Right ventricle myocardium inferior (tissue), 1 donor: ENCODE results near the gene PRND. TPM values are rescaled to one million over a fixed set of nuclear protein-coding genes. Genes with fewer than 3 reads are reported as not detected.
"Not testable (repeated sequence)": the region's sequence is repeated elsewhere in the genome, so short reads cannot be mapped to it uniquely, and the experiment has no call there.

ENCODE experiments used
- ATAC-seq: fragments of 200-7000 bp; cut with Tn5 transposase; one replicate; pipeline ENCODE4 v1.9.1; 2020; ENCODE audit warnings: mild to moderate bottlenecking, moderate library complexity
- DNase-seq: peaks from one replicate; pipeline ENCODE4 v3.0.0; 2021; ENCODE audit errors: missing footprints
- intact Hi-C: fragments of 100-400 bp; cut with DNase I; formaldehyde crosslinking; loops from one replicate; pipeline ENCODE4 v1.11.0; 2022
- total RNA-seq: library from RNA; stranded (reverse); fragmentation: NEBNext Ultra II Directional; extraction: Animal tissue kit (Norgen Biotek cat#: 25700); gene quantifications from one replicate; pipeline ENCODE4 v1.2.1, GENCODE V29; 2021
- donor health status: DM: no; HTN: yes; CAD: no; lungs with severe emphysema.

PRND gene
- total RNA-seq, 1 donor from 2014 or later: not detected

- ATAC-seq: no peak
- DNase-seq: no peak
- intact Hi-C loops: no loop called here
These were observed 48.3 kb downstream of the PRND start for GRCh38 chr20:4770026-4770425.

GRCh38 chr20:4771004-4771403, 49.3 kb downstream of the PRND start:
- intact Hi-C loops: no loop called here
- DNase-seq (no peak), ATAC-seq (no peak)

GRCh38 chr20:4772132-4772531, 50.4 kb downstream of the PRND start:
- intact Hi-C loops: no loop called here
- DNase-seq (no peak), ATAC-seq (no peak)

DNA sequence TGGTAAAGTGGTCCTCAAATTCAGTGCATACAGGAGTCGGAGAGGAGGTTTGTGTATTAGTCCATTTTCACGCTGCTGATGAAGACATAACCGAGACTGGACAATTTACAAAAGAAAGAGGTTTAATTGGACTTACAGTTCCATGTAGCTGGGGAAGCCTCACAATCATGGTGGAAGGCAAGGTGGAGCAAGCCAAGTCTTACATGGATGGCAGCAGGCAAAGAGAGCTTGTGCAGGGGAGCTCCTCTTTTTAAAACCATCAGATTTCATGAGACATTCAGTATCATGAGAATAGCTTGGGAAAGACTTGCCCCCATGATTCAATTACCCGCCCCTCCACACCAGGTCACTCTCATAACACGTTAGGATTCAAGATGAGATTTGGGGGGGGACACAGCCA, 51.3 kb downstream of the PRND start:
- DNase-seq, ATAC-seq, intact Hi-C loops: not testable (repeated sequence)

DNA sequence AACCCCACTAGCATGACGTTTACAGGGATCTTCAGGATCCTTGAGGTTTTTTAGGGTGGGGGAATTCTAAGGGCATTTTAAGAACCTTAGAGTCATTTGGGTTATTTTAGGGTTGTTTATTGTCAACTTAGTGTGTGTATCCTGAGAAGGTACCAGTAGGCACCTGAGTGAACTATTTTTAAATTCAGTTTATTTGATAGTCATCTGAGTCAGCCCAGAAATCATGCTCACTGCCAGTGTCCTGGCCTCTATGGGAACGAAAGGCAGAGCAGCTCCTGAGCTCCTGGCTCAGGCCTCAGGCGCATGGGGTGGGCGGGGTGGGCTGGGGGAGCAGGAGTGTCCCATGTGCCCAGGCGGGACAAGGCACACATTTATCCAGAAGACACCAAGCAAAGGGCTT, 52.0 kb downstream of the PRND start:
- ATAC-seq (no peak), DNase-seq (no peak)
- intact Hi-C loops: no loop called here

- intact Hi-C loops: no loop called here
- DNase-seq (no peak), ATAC-seq (no peak)
These were observed 52.5 kb downstream of the PRND start for GRCh38 chr20:4774207-4774606.

DNA sequence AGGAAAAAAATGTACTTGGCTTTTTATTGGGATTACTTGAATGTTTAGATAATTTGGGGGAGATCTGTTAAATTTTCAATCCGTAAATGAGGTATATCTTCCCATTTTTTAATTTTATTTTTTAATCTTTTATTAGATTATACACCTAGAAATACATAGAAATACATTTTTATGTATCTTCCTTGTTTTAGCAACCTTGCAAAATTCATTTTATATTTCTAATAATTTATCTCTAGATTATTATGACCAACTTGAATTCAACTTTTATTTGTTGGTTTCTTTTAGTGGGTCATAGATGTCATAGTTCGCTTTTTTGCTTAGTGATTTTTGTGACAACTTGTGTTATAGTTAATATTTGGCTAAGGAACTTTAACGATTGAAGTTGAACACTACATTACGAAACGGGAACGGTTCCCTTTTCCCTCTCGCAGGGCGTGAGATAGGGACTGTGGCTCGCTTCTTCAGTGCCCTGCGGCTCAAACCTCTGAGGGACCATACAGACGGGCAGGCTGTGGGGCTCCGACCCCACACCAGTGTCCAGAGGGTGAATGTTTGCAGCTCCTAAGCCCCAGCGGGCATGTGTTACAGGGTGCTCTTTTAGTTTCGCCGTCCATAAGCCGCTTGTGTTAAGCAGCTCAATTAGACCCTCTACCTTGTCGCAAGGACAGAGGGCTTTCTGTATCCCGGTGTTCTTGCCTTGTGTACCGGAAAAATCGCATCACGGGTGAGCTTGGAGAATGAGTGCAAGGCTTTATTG, 53.8 kb downstream of the PRND start:
- no peak for ATAC-seq
- intact Hi-C loops: no loop called here
- DNase-seq: no peak

DNA sequence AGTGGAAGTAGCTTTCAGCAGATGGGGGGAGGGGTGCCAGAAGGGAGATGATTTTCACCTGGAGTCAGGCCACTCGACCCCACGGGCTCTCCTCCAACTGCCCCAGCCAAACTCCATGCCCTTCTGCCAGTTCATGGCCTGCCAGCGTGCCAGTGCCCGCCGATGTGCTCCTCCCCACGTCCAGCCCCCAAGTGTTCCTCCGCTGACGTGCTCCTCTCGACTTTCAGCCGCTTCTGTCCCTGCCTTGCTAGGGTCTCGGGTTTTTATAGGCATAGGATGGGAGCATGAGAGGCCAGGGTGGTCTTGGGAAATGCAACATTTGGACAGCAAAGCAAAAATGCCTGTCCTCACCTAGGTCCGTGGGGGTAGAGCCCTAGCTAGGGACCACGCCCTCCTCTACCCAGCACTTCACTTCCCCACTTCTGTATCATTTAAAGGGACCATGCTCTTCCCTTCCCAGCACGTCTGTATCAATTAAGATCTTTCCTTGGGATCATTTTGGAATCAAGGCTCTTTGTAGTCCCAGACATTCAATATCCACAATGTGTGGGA, 54.4 kb downstream of the PRND start:
- no peak for ATAC-seq
- intact Hi-C loops: no loop called here
- no peak for DNase-seq

Other genes starting within 250 kb of the PRND start
- 124 TPM for gene PRNP, start 35.5 kb upstream of the PRND start, total RNA-seq
- gene RASSF2, start 101.7 kb downstream of the PRND start, total RNA-seq: 4.5 TPM